ENCODE measurements around the gene KRT73.

KRT73 gene

GRCh38 chr12:52558781-52559445, 59.4 kb downstream of the KRT73 start:
- TF ChIP-seq CTCF (IDR thresholded peaks at IDR 0.05; ENCODE audit: low read length, missing control alignments) = no peak
- no peak for DNase-seq (ENCODE audit: low read depth)

More at GRCh38 chr12:52558781-52559445, 59.4 kb downstream of the KRT73 start:
- H3K4me3 ChIP-seq (replicated peaks; ENCODE audit: low read depth, low read length) = no peak overlapping the region
